ENCODE results near the gene DHRS12.

The DHRS12 gene

DNA sequence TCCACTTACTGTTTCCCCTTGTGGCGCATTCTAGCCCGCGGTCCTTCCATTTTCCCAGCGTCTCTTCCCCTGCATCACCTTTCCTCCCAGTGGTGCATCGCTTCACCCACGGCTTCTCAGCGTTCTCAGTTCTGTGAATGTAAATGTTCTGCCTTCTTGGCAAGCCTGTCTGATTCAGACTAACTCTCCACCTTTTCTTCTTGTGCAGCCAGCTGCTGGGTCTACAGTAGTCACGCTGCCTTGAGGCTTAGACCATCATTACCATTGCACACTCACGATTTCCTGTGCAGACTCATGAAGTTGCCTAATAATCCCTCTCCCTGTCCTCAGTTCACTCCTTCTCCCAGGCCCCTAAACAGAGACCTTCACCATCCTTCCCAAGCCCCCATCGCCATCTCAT, 75.0 kb downstream of the DHRS12 start:
- Histone ChIP-seq H3K4me1 (ENCODE audit: control insufficient read depth in 2 of 2, insufficient read depth in 1 of 2, low read depth in 1 of 2, low read length in 2 of 2) (peaks cover 9 to 13% of the 10 kb centered on the region in 2 donors), H3K18ac (ENCODE audit: low read length) (no peak overlapping the region)

GRCh38 chr13:51728275-51728673, 75.7 kb downstream of the DHRS12 start:
- Histone ChIP-seq H3K9me3 (replicated peaks in 1 of 2; ENCODE audit: control insufficient read depth in 2 of 2, insufficient read depth in 1 of 2, low read depth in 1 of 2, low read length in 2 of 2) (peaks cover 0 to 1% of the 10 kb centered on the region in 2 donors), H3K23ac (ENCODE audit: low read depth, low read length, poor library complexity) (no peak overlapping the region), H4K8ac (ENCODE audit: low read depth, low read length) (no peak overlapping the region), H2BK12ac (ENCODE audit: low read length) (no peak overlapping the region), H3K14ac (ENCODE audit: low read length) (no peak overlapping the region), H3K4me3 (ENCODE audit: low read length in 2 of 2) (no peak overlapping the region), H3K36me3 (replicated peaks in 1 of 2; ENCODE audit: control insufficient read depth in 2 of 2, insufficient read depth in 2 of 2, low read length in 2 of 2) (peaks cover 2 to 10% of the 10 kb centered on the region in 2 donors), H3K27ac (replicated peaks; ENCODE audit: low read length) (no peak overlapping the region), H3K4me2 (ENCODE audit: insufficient read depth, low read length, poor library complexity, severe bottlenecking) (no peak overlapping the region), H3K18ac (ENCODE audit: low read length) (no peak overlapping the region), H2BK5ac (ENCODE audit: low read length) (no peak overlapping the region), H3K9ac (ENCODE audit: low read depth, low read length, poor library complexity) (no peak overlapping the region), H3K4ac (ENCODE audit: low read length) (no peak overlapping the region), H2BK120ac (ENCODE audit: low read depth, low read length) (no peak overlapping the region), H2AFZ (ENCODE audit: low read length) (no peak overlapping the region), H2AK5ac (ENCODE audit: low read depth, low read length) (no peak overlapping the region), H4K91ac (ENCODE audit: low read depth, low read length, poor library complexity) (no peak overlapping the region), H3K79me1 (ENCODE audit: low read depth, low read length) (no peaks in the 10 kb centered on the region), H2BK15ac (ENCODE audit: low read length) (no peak overlapping the region), H3K27me3 (ENCODE audit: control insufficient read depth in 3 of 3, insufficient read depth in 3 of 3, low read depth in 1 of 3, low read length in 3 of 3) (no peaks in the 10 kb centered on the region), H3K4me1 (ENCODE audit: control insufficient read depth in 2 of 2, insufficient read depth in 1 of 2, low read depth in 1 of 2, low read length in 2 of 2) (peaks cover 9 to 10% of the 10 kb centered on the region in 2 donors)
- no peak for DNase-seq (ENCODE audit: low spot score)
- WGBS, 2 donors (ENCODE audit: extremely low coverage in 2 of 2, insufficient read length in 2 of 2, insufficient replicate concordance in 1 of 2) = no CpG with 5 or more reads among the region's 4 CpGs

More for the DNA sequence above, 75.0 kb downstream of the DHRS12 start:
- Histone ChIP-seq H3K27me3 (ENCODE audit: control insufficient read depth in 3 of 3, insufficient read depth in 3 of 3, low read depth in 1 of 3, low read length in 3 of 3) (no peaks in the 10 kb centered on the region), H3K9ac (ENCODE audit: low read depth, low read length, poor library complexity) (no peak overlapping the region), H3K27ac (replicated peaks; ENCODE audit: low read length) (no peak overlapping the region), H2BK5ac (ENCODE audit: low read length) (no peak overlapping the region), H3K4me2 (ENCODE audit: insufficient read depth, low read length, poor library complexity, severe bottlenecking) (no peak overlapping the region), H2AFZ (ENCODE audit: low read length) (no peak overlapping the region), H3K4me3 (ENCODE audit: low read length in 2 of 2) (no peak overlapping the region), H2AK5ac (ENCODE audit: low read depth, low read length) (no peak overlapping the region), H2BK120ac (ENCODE audit: low read depth, low read length) (no peak overlapping the region), H2BK12ac (ENCODE audit: low read length) (no peak overlapping the region), H3K23ac (ENCODE audit: low read depth, low read length, poor library complexity) (no peak overlapping the region), H2BK15ac (ENCODE audit: low read length) (no peak overlapping the region), H3K14ac (ENCODE audit: low read length) (no peak overlapping the region), H4K91ac (ENCODE audit: low read depth, low read length, poor library complexity) (no peak overlapping the region), H4K8ac (ENCODE audit: low read depth, low read length) (no peak overlapping the region), H3K4ac (ENCODE audit: low read length) (no peak overlapping the region), H3K79me1 (ENCODE audit: low read depth, low read length) (no peaks in the 10 kb centered on the region), H3K36me3 (replicated peaks in 1 of 2; ENCODE audit: control insufficient read depth in 2 of 2, insufficient read depth in 2 of 2, low read length in 2 of 2) (peaks cover 2 to 10% of the 10 kb centered on the region in 2 donors), H3K9me3 (replicated peaks in 1 of 2; ENCODE audit: control insufficient read depth in 2 of 2, insufficient read depth in 1 of 2, low read depth in 1 of 2, low read length in 2 of 2) (peaks cover 0 to 1% of the 10 kb centered on the region in 2 donors)
- no CpG with 5 or more reads among the region's 10 CpGs for WGBS, 2 donors (ENCODE audit: extremely low coverage in 2 of 2, insufficient read length in 2 of 2, insufficient replicate concordance in 1 of 2)
- no peak for DNase-seq (ENCODE audit: low spot score)

DNA sequence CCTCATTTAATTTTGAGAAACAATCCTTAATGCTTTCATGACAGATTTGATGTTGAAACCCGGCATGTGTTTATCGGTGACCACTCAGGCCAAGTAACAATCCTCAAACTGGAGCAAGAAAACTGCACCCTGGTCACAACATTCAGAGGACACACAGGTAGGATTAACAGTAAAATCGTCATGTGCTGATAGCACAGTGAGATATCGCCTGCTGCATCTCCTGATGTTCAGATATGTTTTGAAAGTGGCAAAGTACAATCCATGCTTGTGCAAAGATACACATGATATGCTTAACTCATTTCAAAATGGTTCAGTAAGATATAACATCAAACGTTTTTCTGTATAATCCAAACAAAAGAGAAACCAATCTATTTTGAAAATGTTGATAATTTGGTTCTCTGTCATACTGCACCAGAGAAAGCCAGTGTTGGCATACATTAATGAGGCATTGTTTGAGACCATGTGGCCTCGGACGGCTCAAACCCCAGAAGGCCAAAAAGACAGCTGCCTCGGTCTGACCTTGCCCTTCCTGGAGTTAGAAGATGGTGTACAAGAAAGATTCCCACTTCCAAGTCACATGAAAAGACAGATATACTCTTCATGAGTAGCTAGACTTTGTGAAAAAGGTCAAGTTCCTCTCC, 76.2 kb downstream of the DHRS12 start:
- H3K79me1 ChIP-seq (ENCODE audit: low read depth, low read length) = no peaks in the 10 kb centered on the region
- H3K18ac ChIP-seq (ENCODE audit: low read length) = no peak overlapping the region
- no peak overlapping the region for H2AFZ ChIP-seq (ENCODE audit: low read length)
- H2BK15ac ChIP-seq (ENCODE audit: low read length) = no peak overlapping the region
- H3K27ac ChIP-seq (replicated peaks; ENCODE audit: low read length) = no peak overlapping the region
- H3K4me3 ChIP-seq (ENCODE audit: low read length in 2 of 2) = no peak overlapping the region
- H2BK120ac ChIP-seq (ENCODE audit: low read depth, low read length) = no peak overlapping the region
- no peak overlapping the region for H3K23ac ChIP-seq (ENCODE audit: low read depth, low read length, poor library complexity)
- no CpG with 5 or more reads among the region's 8 CpGs for WGBS, 2 donors (ENCODE audit: extremely low coverage in 2 of 2, insufficient read length in 2 of 2, insufficient replicate concordance in 1 of 2)
- peaks cover 2 to 10% of the 10 kb centered on the region in 2 donors for H3K36me3 ChIP-seq (replicated peaks in 1 of 2; ENCODE audit: control insufficient read depth in 2 of 2, insufficient read depth in 2 of 2, low read length in 2 of 2)
- no peak overlapping the region for H3K9ac ChIP-seq (ENCODE audit: low read depth, low read length, poor library complexity)
- no peaks in the 10 kb centered on the region for H3K27me3 ChIP-seq (ENCODE audit: control insufficient read depth in 3 of 3, insufficient read depth in 3 of 3, low read depth in 1 of 3, low read length in 3 of 3)
- H2BK5ac ChIP-seq (ENCODE audit: low read length) = no peak overlapping the region
- no peak overlapping the region for H2AK5ac ChIP-seq (ENCODE audit: low read depth, low read length)
- H4K8ac ChIP-seq (ENCODE audit: low read depth, low read length) = no peak overlapping the region
- H3K4me2 ChIP-seq (ENCODE audit: insufficient read depth, low read length, poor library complexity, severe bottlenecking) = no peak overlapping the region
- no peak for DNase-seq (ENCODE audit: low spot score)
- H4K91ac ChIP-seq (ENCODE audit: low read depth, low read length, poor library complexity) = no peak overlapping the region
- no peak overlapping the region for H3K14ac ChIP-seq (ENCODE audit: low read length)
- H2BK12ac ChIP-seq (ENCODE audit: low read length) = no peak overlapping the region
- H3K9me3 ChIP-seq (replicated peaks in 1 of 2; ENCODE audit: control insufficient read depth in 2 of 2, insufficient read depth in 1 of 2, low read depth in 1 of 2, low read length in 2 of 2) = peaks cover 0 to 1% of the 10 kb centered on the region in 2 donors
- peaks cover 8 to 9% of the 10 kb centered on the region in 2 donors for H3K4me1 ChIP-seq (ENCODE audit: control insufficient read depth in 2 of 2, insufficient read depth in 1 of 2, low read depth in 1 of 2, low read length in 2 of 2)
- H3K4ac ChIP-seq (ENCODE audit: low read length) = no peak overlapping the region

GRCh38 chr13:51726446-51727193, 77.3 kb downstream of the DHRS12 start:
- no peak overlapping the region for H2BK120ac ChIP-seq (ENCODE audit: low read depth, low read length)
- no peak overlapping the region for H2BK5ac ChIP-seq (ENCODE audit: low read length)
- H3K14ac ChIP-seq (ENCODE audit: low read length) = no peak overlapping the region
- no peak overlapping the region for H3K4ac ChIP-seq (ENCODE audit: low read length)
- no peak overlapping the region for H3K27ac ChIP-seq (replicated peaks; ENCODE audit: low read length)
- no peak overlapping the region for H3K4me2 ChIP-seq (ENCODE audit: insufficient read depth, low read length, poor library complexity, severe bottlenecking)
- H3K9ac ChIP-seq (ENCODE audit: low read depth, low read length, poor library complexity) = no peak overlapping the region
- no CpG with 5 or more reads among the region's 3 CpGs for WGBS, 2 donors (ENCODE audit: extremely low coverage in 2 of 2, insufficient read length in 2 of 2, insufficient replicate concordance in 1 of 2)
- H4K91ac ChIP-seq (ENCODE audit: low read depth, low read length, poor library complexity) = no peak overlapping the region
- H4K8ac ChIP-seq (ENCODE audit: low read depth, low read length) = no peak overlapping the region
- H3K79me1 ChIP-seq (ENCODE audit: low read depth, low read length) = no peaks in the 10 kb centered on the region
- H2AFZ ChIP-seq (ENCODE audit: low read length) = no peak overlapping the region
- no peak overlapping the region for H2BK15ac ChIP-seq (ENCODE audit: low read length)
- H2BK12ac ChIP-seq (ENCODE audit: low read length) = no peak overlapping the region
- H3K4me1 ChIP-seq (ENCODE audit: control insufficient read depth in 2 of 2, insufficient read depth in 1 of 2, low read depth in 1 of 2, low read length in 2 of 2) = peaks cover 8 to 9% of the 10 kb centered on the region in 2 donors
- H3K9me3 ChIP-seq (replicated peaks in 1 of 2; ENCODE audit: control insufficient read depth in 2 of 2, insufficient read depth in 1 of 2, low read depth in 1 of 2, low read length in 2 of 2) = peaks cover 0 to 1% of the 10 kb centered on the region in 2 donors
- no peak overlapping the region for H3K4me3 ChIP-seq (ENCODE audit: low read length in 2 of 2)
- H3K27me3 ChIP-seq (ENCODE audit: control insufficient read depth in 3 of 3, insufficient read depth in 3 of 3, low read depth in 1 of 3, low read length in 3 of 3) = no peaks in the 10 kb centered on the region
- H2AK5ac ChIP-seq (ENCODE audit: low read depth, low read length) = no peak overlapping the region
- DNase-seq (ENCODE audit: low spot score) = no peak
- peaks cover 2 to 10% of the 10 kb centered on the region in 2 donors for H3K36me3 ChIP-seq (replicated peaks in 1 of 2; ENCODE audit: control insufficient read depth in 2 of 2, insufficient read depth in 2 of 2, low read length in 2 of 2)
- H3K23ac ChIP-seq (ENCODE audit: low read depth, low read length, poor library complexity) = no peak overlapping the region
- no peak overlapping the region for H3K18ac ChIP-seq (ENCODE audit: low read length)

Data from neuronal stem cell (in vitro differentiated cells).